GM21367 (cell line): ENCODE measurements around the gene ATP6V1C2.
A peak's percentile ranks its signal among the peaks of the same experiment; 100 is the strongest.

Source experiments
- ATAC-seq: cut with Tn5 transposase; IDR thresholded peaks from one replicate; pipeline ENCODE4 v1.9.1; 2021; ENCODE audit not compliant: unreplicated experiment

The ATP6V1C2 gene

GRCh38 chr2:10721396-10722251 is at the start of gene ATP6V1C2:
Gene ATP6V1C2 (plus strand): TSS chr2:10721630. CDS start chr2:10722850, 1,220 bp downstream.
- ATAC-seq = peak; percentile 58

- no peak for ATAC-seq
Measured at GRCh38 chr2:10675131-10675530, 46.3 kb upstream of the ATP6V1C2 start.

GRCh38 chr2:10678225-10678624 is 43.2 kb upstream of the ATP6V1C2 start:
- no peak for ATAC-seq

GRCh38 chr2:10680214-10680613 is 41.2 kb upstream of the ATP6V1C2 start:
- no peak for ATAC-seq

GRCh38 chr2:10680957-10681356 is 40.5 kb upstream of the ATP6V1C2 start:
- ATAC-seq = no peak

- no peak for ATAC-seq
Measured at GRCh38 chr2:10686176-10686730, 35.2 kb upstream of the ATP6V1C2 start.

- ATAC-seq = peak; percentile 13
Measured at GRCh38 chr2:10688921-10689807, 32.3 kb upstream of the ATP6V1C2 start.

- no peak for ATAC-seq
Measured at GRCh38 chr2:10691521-10691920, 29.9 kb upstream of the ATP6V1C2 start.

GRCh38 chr2:10700078-10700803 is 21.2 kb upstream of the ATP6V1C2 start:
- ATAC-seq = no peak

GRCh38 chr2:10704034-10704594 is 17.3 kb upstream of the ATP6V1C2 start:
- ATAC-seq = no peak

GRCh38 chr2:10706033-10706432 is 15.4 kb upstream of the ATP6V1C2 start:
- no peak for ATAC-seq

GRCh38 chr2:10707831-10708230 is 13.6 kb upstream of the ATP6V1C2 start:
- ATAC-seq = no peak

GRCh38 chr2:10709290-10709939 is 12.0 kb upstream of the ATP6V1C2 start:
- ATAC-seq = no peak

GRCh38 chr2:10712185-10712809 is 9.1 kb upstream of the ATP6V1C2 start:
- no peak for ATAC-seq

GRCh38 chr2:10716581-10716980 is 4.8 kb upstream of the ATP6V1C2 start:
- ATAC-seq = no peak

GRCh38 chr2:10717628-10718027 is 3.8 kb upstream of the ATP6V1C2 start:
- no peak for ATAC-seq

- ATAC-seq = no peak
Measured at GRCh38 chr2:10720306-10720705, 1.1 kb upstream of the ATP6V1C2 start.

GRCh38 chr2:10720947-10721395 is 459 bp upstream of the ATP6V1C2 start:
- no peak for ATAC-seq

- no peak for ATAC-seq
Measured at GRCh38 chr2:10722252-10722825, 909 bp downstream of the ATP6V1C2 start.
